OCI-LY1 (cell line): ENCODE data around the gene TMEM89.

ENCODE experiments used
- CTCF ChIP-seq: fragments of 200-600 bp; sonication (generic), shearing (Covaris generic); IDR thresholded peaks from 2 replicates; pipeline ENCODE4 v1.5.1; 2017; ENCODE audit warnings: mild to moderate bottlenecking, antibody characterized with exemption, low read length, moderate library complexity, mixed read lengths
- EZH2 ChIP-seq: fragments of 200-600 bp; sonication (generic), shearing (Covaris generic); IDR thresholded peaks from 2 replicates; pipeline ENCODE4 v1.8.0; 2017; ENCODE audit warnings: borderline replicate concordance, mixed run types, mild to moderate bottlenecking, antibody characterized with exemption, low read length, moderate library complexity, mixed read lengths

DNA sequence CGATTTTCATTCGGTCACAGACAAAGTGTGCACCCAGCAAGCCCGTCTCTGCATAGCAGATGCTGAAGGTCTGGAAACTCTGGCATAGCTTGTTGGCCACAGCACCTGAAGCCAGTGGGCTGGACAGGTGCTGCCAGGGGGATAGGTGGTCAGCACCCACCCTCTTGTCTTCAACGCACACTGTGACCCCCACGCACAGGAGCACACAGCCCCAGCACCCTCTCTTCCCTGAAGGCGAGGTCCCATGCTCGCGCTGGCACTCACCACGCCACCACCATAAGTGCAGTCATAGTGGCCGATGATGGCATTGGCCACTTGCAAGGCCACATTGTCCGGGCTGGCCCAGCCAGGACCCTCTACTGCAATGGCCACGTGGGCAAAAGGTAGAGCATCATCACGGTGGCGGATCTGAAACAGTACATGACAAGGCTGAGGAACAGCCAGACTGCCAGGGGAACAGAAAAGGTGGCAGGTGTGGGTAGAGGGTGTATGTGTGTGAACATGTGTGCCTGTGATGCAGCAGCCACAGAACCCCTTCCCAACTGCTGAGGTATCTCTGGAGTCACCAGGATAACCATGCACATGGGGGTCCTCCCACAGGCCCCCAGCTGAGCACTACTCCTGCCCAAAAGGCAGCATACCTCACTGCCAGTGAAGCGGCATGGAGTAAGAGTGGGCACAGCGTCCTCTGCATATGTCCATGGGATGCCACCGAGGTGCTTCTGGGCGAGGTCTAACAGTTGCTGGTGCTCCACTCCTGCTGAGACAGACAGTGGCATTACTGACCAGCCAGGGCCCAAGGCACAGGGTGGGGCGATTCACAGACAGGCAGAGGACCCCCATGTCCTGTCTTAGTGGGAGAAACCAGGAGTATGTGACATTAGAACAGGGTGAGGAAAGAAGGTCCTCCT is 20.6 kb downstream of the TMEM89 start:
- TF ChIP-seq CTCF = no peak
- TF ChIP-seq EZH2 = no peak
